HCT116 (cell line): ENCODE results near the gene SYCE3. TPM values are rescaled to one million over a fixed set of nuclear protein-coding genes. Genes with fewer than 3 reads are reported as not detected.

Source experiments
- ATAC-seq: fragments of 200-7000 bp; cut with Tn5 transposase; 2 replicates; pipeline ENCODE4 v1.9.1; 2020; ENCODE audit warnings: mild to moderate bottlenecking, moderate library complexity
- BruUV-seq: library from RNA; stranded (reverse); fragments of 400-500 nt; replicated peaks from 2 replicates; lab custom pipeline; 2021; lab: Mats Ljungman, UMichigan
- CTCF ChIA-PET: fragments of 300-600 bp; sonication (Branson Sonifier 250); formaldehyde crosslinking; loops from one replicate; lab custom pipeline; 2021; ENCODE audit warnings: antibody characterized with exemption; lab: Charles Lee
- POLR2A ChIA-PET: fragments of 300-600, 350-600 bp; sonication (Branson Sonifier 250); formaldehyde crosslinking; loops from one replicate; lab custom pipeline; 2021; ENCODE audit warnings: antibody characterized with exemption; lab: Charles Lee
- RAD21 ChIA-PET, 2 experiments: fragments of 300-600 bp; sonication (Branson Sonifier 250); formaldehyde crosslinking; loops; one replicate each; lab custom pipeline; 2023; ENCODE audit warnings: low total read pairs in 2 of 2; ENCODE audit not compliant: uncharacterized antibody in 2 of 2, unreplicated experiment in 2 of 2, low non-redundant PET in 1 of 2; lab: Charles Lee
- DNase-seq: peaks from one replicate; pipeline ENCODE4 v3.0.0-alpha.2; 2010; ENCODE audit warnings: low read depth, low spot score
- H2AFZ ChIP-seq: fragments of 200-600 bp; shearing (Covaris generic), sonication (generic); 2 replicates; pipeline ENCODE4 v1.6.1; 2017; ENCODE audit warnings: low read depth, mixed run types, mixed read lengths, antibody characterized with exemption, low read length; ENCODE audit not compliant: poor library complexity, severe bottlenecking
- H3K27ac ChIP-seq: 2 replicates; pipeline ENCODE4 v1.5.1; 2012; ENCODE audit warnings: low read depth, low read length
- H3K27me3 ChIP-seq: fragments of 200-600 bp; sonication (generic); 2 replicates; pipeline ENCODE4 v1.6.1; 2016; ENCODE audit warnings: mixed run types, low read length, mixed read lengths; ENCODE audit not compliant: insufficient read depth
- H3K36me3 ChIP-seq, 2 experiments: fragments of 200-500 bp in 1 of 2; fragments of 200-600 bp in 1 of 2; sonication (Bioruptor generic) in 1 of 2; sonication (generic) in 1 of 2; 2 replicates each; pipeline versions ENCODE4 v1.5.1 to v1.6.1; 2014 to 2016; ENCODE audit warnings: low read length in 2 of 2, inconsistent platforms in 1 of 2, mixed read lengths in 1 of 2, mixed run types in 1 of 2; ENCODE audit not compliant: insufficient read depth in 2 of 2, control insufficient read depth in 1 of 2
- H3K4me1 ChIP-seq, 2 experiments: fragments of 200-600 bp in 1 of 2; sonication (generic) in 1 of 2; 2 replicates each; pipeline versions ENCODE4 v1.5.1 to v1.6.1; 2012 to 2017; ENCODE audit warnings: low read length in 2 of 2, inconsistent platforms in 1 of 2, mild to moderate bottlenecking in 1 of 2, mixed read lengths in 1 of 2, mixed run types in 1 of 2, moderate library complexity in 1 of 2; ENCODE audit not compliant: insufficient read depth in 2 of 2, control insufficient read depth in 1 of 2
- H3K4me2 ChIP-seq: fragments of 200-600 bp; sonication (generic); 2 replicates; pipeline ENCODE4 v1.6.1; 2017; ENCODE audit warnings: mixed run types, low read length, mixed read lengths
- H3K4me3 ChIP-seq, 2 experiments: fragments of 200-600 bp in 1 of 2; sonication (generic) in 1 of 2; replicated peaks in 1 of 2; 2 replicates each; pipeline ENCODE4 v1.5.1; 2011 to 2016; ENCODE audit warnings: low read length in 2 of 2, control low read depth in 1 of 2, low read depth in 1 of 2, mild to moderate bottlenecking in 1 of 2, mixed read lengths in 1 of 2, mixed run types in 1 of 2
- H3K79me2 ChIP-seq: fragments of 200-600 bp; sonication (generic); 2 replicates; pipeline ENCODE4 v1.6.1; 2017; ENCODE audit warnings: mild to moderate bottlenecking, mixed run types, low read length, moderate library complexity, mixed read lengths; ENCODE audit not compliant: insufficient read depth
- H3K9ac ChIP-seq: fragments of 200-600 bp; sonication (generic); 2 replicates; pipeline ENCODE4 v1.6.1; 2016; ENCODE audit warnings: low read length, mixed read lengths
- H3K9me2 ChIP-seq: fragments of 200-600 bp; sonication (generic), shearing (Covaris generic); 2 replicates; pipeline ENCODE4 v1.6.1; 2017; ENCODE audit warnings: mixed run types, mild to moderate bottlenecking, moderate library complexity; ENCODE audit not compliant: insufficient read depth
- H3K9me3 ChIP-seq, 2 experiments: fragments of 200-500 bp in 1 of 2; fragments of 200-600 bp in 1 of 2; sonication (Bioruptor generic) in 1 of 2; sonication (generic) in 1 of 2; 2 replicates each; pipeline ENCODE4 v1.6.1; 2014 to 2017; ENCODE audit warnings: low read length in 2 of 2, mixed read lengths in 2 of 2, inconsistent platforms in 1 of 2, low read depth in 1 of 2, mild to moderate bottlenecking in 1 of 2, mixed run types in 1 of 2, moderate library complexity in 1 of 2; ENCODE audit not compliant: control insufficient read depth in 1 of 2, insufficient read depth in 1 of 2
- H4K20me1 ChIP-seq: fragments of 200-600 bp; sonication (generic), shearing (Covaris generic); 2 replicates; pipeline ENCODE4 v1.6.1; 2017; ENCODE audit warnings: mixed run types, mild to moderate bottlenecking, moderate library complexity; ENCODE audit not compliant: insufficient read depth
- ATF3 ChIP-seq: IDR thresholded peaks from 2 replicates; pipeline ENCODE4 v1.6.1; 2012
- CBX3 ChIP-seq: IDR thresholded peaks from 2 replicates; pipeline ENCODE4 v1.6.1; 2012; ENCODE audit warnings: low read depth
- CEBPB ChIP-seq: IDR thresholded peaks from 2 replicates; pipeline ENCODE4 v1.6.1; 2012; ENCODE audit warnings: low read depth
- CTCF ChIP-seq, 3 experiments: fragments of 200-600 bp in 1 of 3; sonication (generic) in 1 of 3; IDR thresholded peaks in 2 of 3; conservative IDR thresholded peaks in 1 of 3; 2 replicates each; pipeline ENCODE4 v1.5.1; 2012 to 2017; ENCODE audit warnings: low read depth in 2 of 3, low read length in 2 of 3, antibody characterized with exemption in 1 of 3, borderline replicate concordance in 1 of 3, control low read depth in 1 of 3, mild to moderate bottlenecking in 1 of 3, mixed read lengths in 1 of 3, mixed run types in 1 of 3, moderate library complexity in 1 of 3; ENCODE audit not compliant: insufficient read depth in 1 of 3
- EZH2 ChIP-seq: fragments of 200-600 bp; sonication (generic); IDR thresholded peaks from 2 replicates; pipeline ENCODE4 v1.6.1; 2017; ENCODE audit warnings: antibody characterized with exemption, mixed run types
- FOSL1 ChIP-seq: IDR thresholded peaks from 2 replicates; pipeline ENCODE4 v1.6.1; 2012; ENCODE audit warnings: low read depth
- JUND ChIP-seq: IDR thresholded peaks from 2 replicates; pipeline ENCODE4 v1.6.1; 2012
- POLR2A ChIP-seq: IDR thresholded peaks from 2 replicates; pipeline ENCODE4 v1.7.0; 2011; ENCODE audit warnings: borderline replicate concordance; ENCODE audit not compliant: insufficient read depth, insufficient read length; ENCODE audit errors: extremely low read depth
- RAD21 ChIP-seq: IDR thresholded peaks from 2 replicates; pipeline ENCODE4 v1.6.1; 2012; ENCODE audit warnings: low read depth, mild to moderate bottlenecking
- REST ChIP-seq: IDR thresholded peaks from 2 replicates; pipeline ENCODE4 v1.6.1; 2012; ENCODE audit warnings: low read depth
- SIN3A ChIP-seq: IDR thresholded peaks from 2 replicates; pipeline ENCODE4 v1.6.1; 2012; ENCODE audit warnings: low read depth
- SP1 ChIP-seq: IDR thresholded peaks from 2 replicates; pipeline ENCODE4 v1.6.1; 2012; ENCODE audit warnings: low read depth
- SRF ChIP-seq: IDR thresholded peaks from 2 replicates; pipeline ENCODE4 v1.6.1; 2012; ENCODE audit warnings: low read depth
- TCF7L2 ChIP-seq: IDR thresholded peaks from 2 replicates; pipeline ENCODE4 v1.7.0; 2011; ENCODE audit warnings: borderline replicate concordance, inconsistent platforms; ENCODE audit not compliant: insufficient read depth, insufficient read length; ENCODE audit errors: extremely low read depth
- YY1 ChIP-seq: IDR thresholded peaks from 2 replicates; pipeline ENCODE4 v1.6.1; 2011; ENCODE audit warnings: low read length, low read depth, moderate library complexity, mild to moderate bottlenecking; ENCODE audit not compliant: insufficient replicate concordance; ENCODE audit errors: extremely low read depth
- ZBTB33 ChIP-seq: IDR thresholded peaks from 2 replicates; pipeline ENCODE4 v1.6.1; 2011; ENCODE audit warnings: mild to moderate bottlenecking, low read length, moderate library complexity; ENCODE audit not compliant: insufficient replicate concordance; ENCODE audit errors: extremely low read depth
- ZFX ChIP-seq: fragments of 450-650 bp; IDR thresholded peaks from 2 replicates; pipeline ENCODE4 v1.6.1; 2017
- ZNF274 ChIP-seq: fragments of 200-500 bp; sonication (Bioruptor generic); IDR thresholded peaks from 2 replicates; pipeline ENCODE4 v1.6.1; 2014; ENCODE audit warnings: mild to moderate bottlenecking, low read depth, low read length, inconsistent platforms
- intact Hi-C: fragments of 100-400 bp; cut with micrococcal nuclease; formaldehyde crosslinking; loops from 2 replicates; pipeline ENCODE4 v1.10.0; 2022
- total RNA-seq: library from RNA; stranded (reverse); gene quantifications from one replicate; pipeline ENCODE4 v1.2.1, GENCODE V29; 2021; ENCODE audit not compliant: unreplicated experiment

SYCE3 gene
- total RNA-seq, 1 experiment from 2014 or later = not detected

GRCh38 chr22:50517495-50518260 lies 45.0 kb downstream of the SYCE3 start:
- H3K9me2 ChIP-seq = no peaks in the 10 kb centered on the region
- peaks cover 7 to 26% of the 10 kb centered on the region in 2 experiments; a peak in 2 of 4 replicates for H3K36me3 ChIP-seq
- H3K9ac ChIP-seq = no peak overlapping the region
- intact Hi-C loops = no loop called here
- no peaks in the 10 kb centered on the region for H3K9me3 ChIP-seq
- DNase-seq (no peak), ATAC-seq (no peak)
- H3K4me1 ChIP-seq = no peaks in the 10 kb centered on the region
- no peak for TF ChIP-seq SP1
- no peak for TF ChIP-seq JUND
- no peak for TF ChIP-seq YY1
- no peak for TF ChIP-seq ZFX
- no peak for TF ChIP-seq RAD21
- no peak for TF ChIP-seq CBX3
- no peak for TF ChIP-seq REST
- no peak for TF ChIP-seq SIN3A
- TF ChIP-seq CTCF (IDR thresholded peaks at IDR 0.05 in 2 of 3, conservative IDR thresholded peaks at IDR 0.05 in 1 of 3; ENCODE audit: borderline replicate concordance in 1 of 3, insufficient read depth in 1 of 3, low read depth in 2 of 3, low read length in 2 of 3) = no peak
- TF ChIP-seq ATF3 = no peak
- TF ChIP-seq SRF = no peak
- TF ChIP-seq ZNF274 = no peak
- no peak for TF ChIP-seq ZBTB33
- no peak for TF ChIP-seq EZH2
- TF ChIP-seq CEBPB = no peak
- TF ChIP-seq TCF7L2 = no peak
- TF ChIP-seq FOSL1 = no peak
- no peak for TF ChIP-seq POLR2A
- H3K27ac ChIP-seq = no peak overlapping the region
- ChIA-PET POLR2A (no interaction called here), RAD21 (no interaction called here), CTCF (no interaction called here)
- H3K4me3 ChIP-seq = no peak overlapping the region
- no peaks in the 10 kb centered on the region for H3K27me3 ChIP-seq
- BruUV-seq = no TSS peak
- no peak overlapping the region for H3K4me2 ChIP-seq
- no peak overlapping the region for H2AFZ ChIP-seq
- no peaks in the 10 kb centered on the region for H4K20me1 ChIP-seq
- H3K79me2 ChIP-seq = peaks cover 48% of the 10 kb centered on the region
